SHP77 (cell line): ENCODE results near the gene PRKAA1.

ENCODE experiments used
- DNase-seq, 2 experiments: peaks; one replicate each; lab custom pipeline; 2025; lab: John Stamatoyannopoulos, UW

PRKAA1 gene

GRCh38 chr5:40780199-40780598 lies 18.0 kb downstream of the PRKAA1 start:
- DNase-seq, result no peak

- DNase-seq, result no peak
Observed at GRCh38 chr5:40779561-40779960, 18.6 kb downstream of the PRKAA1 start.

GRCh38 chr5:40778133-40778532 lies 20.0 kb downstream of the PRKAA1 start:
- DNase-seq, result no peak

- no peak for DNase-seq
Observed at GRCh38 chr5:40776658-40776977, 21.6 kb downstream of the PRKAA1 start.

- DNase-seq, result no peak
Observed at GRCh38 chr5:40775846-40776657, 22.1 kb downstream of the PRKAA1 start.

GRCh38 chr5:40775085-40775845 lies 22.9 kb downstream of the PRKAA1 start:
- no peak for DNase-seq

- DNase-seq, result no peak
Observed at GRCh38 chr5:40774623-40775022, 23.6 kb downstream of the PRKAA1 start.

- DNase-seq, result no peak
Observed at GRCh38 chr5:40770764-40771163, 27.4 kb downstream of the PRKAA1 start.

- DNase-seq, result no peak
Observed at GRCh38 chr5:40762705-40763104, 35.5 kb downstream of the PRKAA1 start.

GRCh38 chr5:40757400-40757799 lies 40.8 kb downstream of the PRKAA1 start:
- no peak for DNase-seq

- DNase-seq, result peak; percentile 97 to 99
Observed at GRCh38 chr5:40755407-40756365, 42.5 kb downstream of the PRKAA1 start, which contains the start of gene TTC33. TTC33 (minus strand) TSS chr5:40755961; CDS start chr5:40747018, 8,943 bp downstream.

- DNase-seq, result peak; percentile 78 to 85
Observed at GRCh38 chr5:40755093-40755406, 43.1 kb downstream of the PRKAA1 start.

GRCh38 chr5:40754381-40755092 lies 43.6 kb downstream of the PRKAA1 start:
- peak; percentile 15 to 19 for DNase-seq

GRCh38 chr5:40746703-40747102 lies 51.5 kb downstream of the PRKAA1 start:
- no peak for DNase-seq

- no peak for DNase-seq
Observed at GRCh38 chr5:40743771-40744170, 54.4 kb downstream of the PRKAA1 start.

- no peak for DNase-seq
Observed at GRCh38 chr5:40738502-40738901, 59.7 kb downstream of the PRKAA1 start.

- DNase-seq, result peak; percentile 32 to 56
Observed at GRCh38 chr5:40736103-40736875, 61.9 kb downstream of the PRKAA1 start.

GRCh38 chr5:40735609-40736008 lies 62.6 kb downstream of the PRKAA1 start:
- DNase-seq, result no peak

GRCh38 chr5:40734986-40735385 lies 63.2 kb downstream of the PRKAA1 start:
- no peak for DNase-seq

GRCh38 chr5:40733879-40734563 lies 64.2 kb downstream of the PRKAA1 start:
- no peak for DNase-seq
